ENCODE measurements around the gene FBXO33. TPM values are rescaled to one million over a fixed set of nuclear protein-coding genes. Genes with fewer than 3 reads are reported as not detected.

The FBXO33 gene
- total RNA-seq, 4 donors from 2014 or later = 12.1 to 27.2 (median 20.8) TPM

DNA sequence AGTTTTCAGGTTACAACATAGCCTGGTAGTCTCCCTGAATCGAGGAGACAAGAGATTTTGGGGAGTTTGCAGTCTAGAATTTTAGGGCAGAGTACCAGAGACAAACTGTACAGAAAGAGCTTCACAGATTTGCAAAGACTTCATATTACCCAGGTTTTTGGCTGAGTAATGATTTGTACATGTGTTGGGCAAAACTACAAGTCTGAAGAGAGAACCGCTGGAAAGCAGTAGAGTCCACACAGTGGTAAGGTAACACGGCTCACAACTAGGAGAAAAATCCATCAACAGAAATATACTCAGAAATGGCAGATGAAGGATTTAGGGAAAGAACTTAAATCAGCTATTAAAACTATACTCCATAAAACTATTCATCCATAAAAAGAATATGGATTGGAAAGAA, 25.7 kb downstream of the FBXO33 start:
- Histone ChIP-seq H3K4me1 (no peaks in the 10 kb centered on the region), H3K36me3 (no peaks in the 10 kb centered on the region), H3K4me3 (no peak overlapping the region), H3K9me3 (no peaks in the 10 kb centered on the region), H3K27ac (no peak overlapping the region), H3K27me3 (no peaks in the 10 kb centered on the region)
- TF ChIP-seq CTCF (IDR thresholded peaks at IDR 0.05) (no peak), POLR2A (IDR thresholded peaks at IDR 0.05) (no peak)
- no peak for DNase-seq
- intact Hi-C loops (cut with DNase I; ENCODE audit: low total_unique reads) = no loop called here

GRCh38 chr14:39398382-39398781, 33.9 kb downstream of the FBXO33 start:
- intact Hi-C loops (cut with DNase I; ENCODE audit: low total_unique reads) = no loop called here
- no peaks in the 10 kb centered on the region for H3K27me3 ChIP-seq
- H3K4me3 ChIP-seq = no peak overlapping the region
- H3K27ac ChIP-seq = no peak overlapping the region
- no peaks in the 10 kb centered on the region for H3K9me3 ChIP-seq
- no peaks in the 10 kb centered on the region for H3K36me3 ChIP-seq
- TF ChIP-seq CTCF (IDR thresholded peaks at IDR 0.05) (no peak), POLR2A (IDR thresholded peaks at IDR 0.05) (no peak)
- DNase-seq = no peak
- H3K4me1 ChIP-seq = no peaks in the 10 kb centered on the region

DNA sequence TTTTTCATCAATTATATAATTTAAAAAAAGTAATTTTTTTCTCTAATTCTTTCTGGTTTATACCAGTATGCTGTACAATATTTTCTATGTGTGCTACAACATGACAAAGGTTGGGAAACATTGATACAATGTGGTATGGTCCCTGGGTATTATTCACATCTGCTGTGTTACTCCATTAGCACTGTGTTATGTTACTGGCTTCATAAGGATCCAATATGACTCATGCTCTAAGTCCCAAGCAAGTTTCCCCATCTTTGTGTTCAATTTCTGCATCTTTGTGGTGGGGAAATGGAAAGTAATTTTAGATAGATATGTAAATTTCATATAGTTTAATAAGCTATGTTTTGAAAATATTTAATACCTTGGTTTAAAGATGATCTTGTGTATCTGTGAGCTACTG, 35.8 kb downstream of the FBXO33 start:
- Histone ChIP-seq H3K27me3 (no peaks in the 10 kb centered on the region), H3K4me3 (no peak overlapping the region), H3K36me3 (no peaks in the 10 kb centered on the region), H3K9me3 (no peaks in the 10 kb centered on the region), H3K4me1 (no peaks in the 10 kb centered on the region), H3K27ac (no peak overlapping the region)
- DNase-seq = no peak
- TF ChIP-seq CTCF (IDR thresholded peaks at IDR 0.05) (no peak), POLR2A (IDR thresholded peaks at IDR 0.05) (no peak)
- intact Hi-C loops (cut with DNase I; ENCODE audit: low total_unique reads) = no loop called here

DNA sequence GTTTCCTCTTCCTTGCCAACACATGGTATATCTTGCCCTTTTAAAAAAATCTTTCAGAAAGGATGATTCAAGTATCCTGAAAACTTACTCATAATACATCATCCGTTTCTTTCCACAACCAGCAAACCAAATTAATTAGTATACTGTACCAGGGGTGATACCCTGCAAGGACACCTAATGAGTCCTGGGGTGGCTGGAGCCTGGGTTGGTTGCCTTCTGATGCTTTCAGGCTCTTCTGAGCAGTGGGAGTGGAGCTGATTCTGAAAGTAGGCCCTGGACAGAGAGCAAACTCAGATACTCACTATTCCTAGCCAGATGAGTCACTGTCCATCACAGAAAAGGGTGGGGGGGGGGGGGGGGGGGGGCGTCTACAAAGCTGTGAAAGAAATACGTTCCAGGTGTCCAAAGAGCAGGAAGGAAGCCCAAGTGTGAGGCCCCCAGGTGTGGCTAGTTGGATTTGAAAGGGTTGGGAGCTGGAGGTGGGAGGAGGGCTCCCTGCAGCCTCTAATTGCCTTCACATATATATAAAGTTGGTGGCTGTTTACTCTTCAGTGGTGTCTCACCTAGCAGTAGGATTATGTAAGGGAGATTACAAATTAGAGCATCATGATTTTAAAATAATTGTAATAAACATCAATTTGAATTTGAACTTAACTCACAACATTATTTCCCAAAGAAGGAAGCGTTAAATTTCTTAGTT, 36.5 kb downstream of the FBXO33 start:
- H3K27ac ChIP-seq = no peak overlapping the region
- H3K4me1 ChIP-seq = no peaks in the 10 kb centered on the region
- no peak overlapping the region for H3K4me3 ChIP-seq
- no peaks in the 10 kb centered on the region for H3K9me3 ChIP-seq
- no peaks in the 10 kb centered on the region for H3K27me3 ChIP-seq
- TF ChIP-seq CTCF (IDR thresholded peaks at IDR 0.05) = no peak
- TF ChIP-seq POLR2A (IDR thresholded peaks at IDR 0.05) = no peak
- no peak for DNase-seq
- intact Hi-C loops (cut with DNase I; ENCODE audit: low total_unique reads) = no loop called here
- H3K36me3 ChIP-seq = no peaks in the 10 kb centered on the region

- no peak overlapping the region for H3K4me3 ChIP-seq
- H3K36me3 ChIP-seq = no peaks in the 10 kb centered on the region
- TF ChIP-seq POLR2A (IDR thresholded peaks at IDR 0.05) (no peak), CTCF (IDR thresholded peaks at IDR 0.05) (no peak)
- intact Hi-C loops (cut with DNase I; ENCODE audit: low total_unique reads) = no loop called here
- no peak for DNase-seq
- H3K9me3 ChIP-seq = no peaks in the 10 kb centered on the region
- no peaks in the 10 kb centered on the region for H3K27me3 ChIP-seq
- no peaks in the 10 kb centered on the region for H3K4me1 ChIP-seq
- no peak overlapping the region for H3K27ac ChIP-seq
Measured at GRCh38 chr14:39393289-39393688, 38.9 kb downstream of the FBXO33 start.
